GM12878 (cell line): ENCODE data around the gene DEFB131B.

Experiments
- CTCF ChIP-seq, 3 experiments: IDR thresholded peaks in 2 of 3; conservative IDR thresholded peaks in 1 of 3; 2 replicates each; pipeline ENCODE4 v1.5.1; 2011; ENCODE audit warnings: low read depth in 3 of 3, low read length in 3 of 3, mild to moderate bottlenecking in 3 of 3, control low read depth in 2 of 3, moderate library complexity in 2 of 3, inconsistent platforms in 1 of 3, mixed read lengths in 1 of 3; ENCODE audit not compliant: control insufficient read depth in 2 of 3, insufficient read depth in 1 of 3; ENCODE audit errors: extremely low read depth in 1 of 3
- ESRRA ChIP-seq: IDR thresholded peaks from 2 replicates; pipeline ENCODE4 v1.6.1; 2012; ENCODE audit warnings: mild to moderate bottlenecking, low read length, improper control_type of control experiment
- ZNF24 ChIP-seq: fragments of 450-650 bp; IDR thresholded peaks from 2 replicates; pipeline ENCODE4 v1.6.1; 2017; ENCODE audit warnings: antibody characterized with exemption, mild to moderate bottlenecking
- ZSCAN29 ChIP-seq: fragments of 450-650 bp; IDR thresholded peaks from 2 replicates; pipeline ENCODE4 v1.6.1; 2017; ENCODE audit warnings: mild to moderate bottlenecking, moderate library complexity

- TF ChIP-seq CTCF (IDR thresholded peaks at IDR 0.05 in 2 of 3, conservative IDR thresholded peaks at IDR 0.05 in 1 of 3; ENCODE audit: control insufficient read depth in 2 of 3, extremely low read depth in 1 of 3, insufficient read depth in 1 of 3, low read depth in 3 of 3, low read length in 3 of 3): no peak
- TF ChIP-seq ZSCAN29: no peak
- no peak for TF ChIP-seq ZNF24
- TF ChIP-seq ESRRA: no peak
Observed at GRCh38 chr11:71843858-71844257, 34.4 kb upstream of the DEFB131B start.
